HL-60 (cell line): Measurements from ENCODE around the gene PRX.

Experiments
- DNase-seq, 2 experiments: peaks; one replicate each; pipeline ENCODE4 v3.0.0-alpha.2; 2010 to 2020; ENCODE audit warnings: low read depth in 1 of 2, low spot score in 1 of 2
- H3K27ac ChIP-seq: fragments of 250-450 bp; sonication (Bioruptor Pico); replicated peaks from 2 replicates; pipeline ENCODE4 v1.5.1; 2020; ENCODE audit warnings: mild to moderate bottlenecking, moderate library complexity
- H3K27me3 ChIP-seq: fragments of 250-450 bp; sonication (Bioruptor Pico); 2 replicates; pipeline ENCODE4 v1.5.1; 2021; ENCODE audit warnings: mild to moderate bottlenecking, moderate library complexity; ENCODE audit not compliant: insufficient read depth, poor library complexity, severe bottlenecking
- H3K4me3 ChIP-seq: replicated peaks from 2 replicates; pipeline ENCODE4 v1.5.1; 2011; ENCODE audit warnings: mild to moderate bottlenecking, control low read depth, low read length; ENCODE audit not compliant: insufficient read depth
- CTCF ChIP-seq: IDR thresholded peaks from one replicate; pipeline ENCODE4 v1.5.1; 2011; ENCODE audit warnings: low read length, control low read depth, inconsistent platforms; ENCODE audit not compliant: insufficient read depth
- GABPA ChIP-seq: IDR thresholded peaks from 2 replicates; pipeline ENCODE4 v1.6.1; 2012; ENCODE audit warnings: low read depth
- POLR2AphosphoS5 ChIP-seq: IDR thresholded peaks from 2 replicates; pipeline ENCODE4 v1.6.1; 2012; ENCODE audit warnings: low read depth
- REST ChIP-seq: IDR thresholded peaks from 2 replicates; pipeline ENCODE4 v1.6.1; 2012; ENCODE audit warnings: low read depth; ENCODE audit not compliant: insufficient replicate concordance
- SPI1 ChIP-seq: IDR thresholded peaks from 2 replicates; pipeline ENCODE4 v1.6.1; 2012; ENCODE audit warnings: low read depth, mild to moderate bottlenecking, borderline replicate concordance

The PRX gene

GRCh38 chr19:40417643-40417981 is 4.4 kb upstream of the PRX start:
- H3K27ac ChIP-seq: no peak overlapping the region
- DNase-seq: no peak
- H3K27me3 ChIP-seq: no peaks in the 10 kb centered on the region
- no peak for TF ChIP-seq REST
- no peak for TF ChIP-seq CTCF
- no peak for TF ChIP-seq POLR2AphosphoS5
- TF ChIP-seq GABPA: no peak
- no peak for TF ChIP-seq SPI1
- H3K4me3 ChIP-seq: no peak overlapping the region

- no peak for DNase-seq
- TF ChIP-seq REST: no peak
- TF ChIP-seq POLR2AphosphoS5: no peak
- TF ChIP-seq SPI1: no peak
- no peak for TF ChIP-seq GABPA
- no peak for TF ChIP-seq CTCF
- no peak overlapping the region for H3K4me3 ChIP-seq
- no peak overlapping the region for H3K27ac ChIP-seq
- no peaks in the 10 kb centered on the region for H3K27me3 ChIP-seq
Observed at GRCh38 chr19:40416918-40417642, 3.9 kb upstream of the PRX start.

GRCh38 chr19:40415768-40416167 is 2.6 kb upstream of the PRX start:
- Histone ChIP-seq H3K27ac (no peak overlapping the region), H3K4me3 (no peak overlapping the region), H3K27me3 (no peaks in the 10 kb centered on the region)
- TF ChIP-seq CTCF (no peak), SPI1 (no peak), POLR2AphosphoS5 (no peak), GABPA (no peak), REST (no peak)
- DNase-seq: no peak
